GM15510 (cell line): Measurements from ENCODE around the gene C17orf78.

Experiments used
- POLR2A ChIP-seq: IDR thresholded peaks from 3 replicates; pipeline ENCODE4 v1.6.1; 2011; ENCODE audit warnings: borderline replicate concordance; ENCODE audit not compliant: insufficient read length; ENCODE audit errors: extremely low read depth

C17orf78 gene

DNA sequence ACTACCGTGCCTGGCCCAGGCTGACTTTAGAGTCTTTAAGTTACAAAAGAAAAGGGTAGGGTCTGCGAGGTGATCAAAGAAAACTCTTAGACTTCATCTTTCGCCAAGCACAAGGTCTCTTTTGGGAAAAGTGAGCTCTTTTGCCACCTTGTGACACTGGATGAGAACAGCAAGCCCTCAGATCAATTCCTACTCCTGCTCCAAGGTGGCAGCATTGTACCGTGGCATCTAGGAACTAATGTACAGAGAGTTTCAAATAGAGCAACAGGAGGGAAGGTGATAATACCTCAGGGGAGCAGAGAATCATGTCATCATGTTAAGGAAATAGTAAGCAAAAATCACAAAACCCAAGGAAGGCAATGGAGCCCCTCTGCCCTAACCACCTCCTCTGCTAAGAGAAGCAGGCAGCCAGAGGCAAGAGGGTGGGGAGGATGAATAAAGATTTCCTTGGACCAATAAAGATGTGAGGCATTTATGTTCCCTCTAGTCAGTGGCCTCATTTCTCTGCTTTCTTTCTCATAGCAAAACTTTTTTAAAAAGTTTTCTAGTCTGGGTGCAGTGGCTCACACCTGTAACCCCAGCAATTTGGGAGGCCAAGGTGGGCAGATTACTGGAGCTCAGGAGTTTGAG is 2.1 kb upstream of the C17orf78 start:
- TF ChIP-seq POLR2A, result no peak

DNA sequence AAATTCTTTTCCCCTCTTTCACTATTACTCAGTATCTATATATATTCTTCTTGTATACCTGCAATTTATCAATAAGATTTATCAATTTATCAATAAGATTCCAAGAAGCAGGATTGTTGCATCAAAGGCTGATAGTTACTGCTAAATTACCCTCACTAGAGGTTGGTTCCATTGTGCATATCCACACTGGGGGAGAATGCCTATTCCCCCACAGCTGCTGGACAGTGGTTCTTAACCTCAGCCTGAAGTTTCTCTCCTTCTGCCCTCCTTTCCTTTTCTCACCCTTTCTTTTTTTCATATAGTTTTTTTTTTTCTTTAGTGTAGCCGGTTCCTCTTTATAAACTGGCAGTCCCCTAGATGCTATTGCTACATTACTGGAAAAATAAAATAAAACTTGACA is 6.3 kb downstream of the C17orf78 start:
- no peak for TF ChIP-seq POLR2A

DNA sequence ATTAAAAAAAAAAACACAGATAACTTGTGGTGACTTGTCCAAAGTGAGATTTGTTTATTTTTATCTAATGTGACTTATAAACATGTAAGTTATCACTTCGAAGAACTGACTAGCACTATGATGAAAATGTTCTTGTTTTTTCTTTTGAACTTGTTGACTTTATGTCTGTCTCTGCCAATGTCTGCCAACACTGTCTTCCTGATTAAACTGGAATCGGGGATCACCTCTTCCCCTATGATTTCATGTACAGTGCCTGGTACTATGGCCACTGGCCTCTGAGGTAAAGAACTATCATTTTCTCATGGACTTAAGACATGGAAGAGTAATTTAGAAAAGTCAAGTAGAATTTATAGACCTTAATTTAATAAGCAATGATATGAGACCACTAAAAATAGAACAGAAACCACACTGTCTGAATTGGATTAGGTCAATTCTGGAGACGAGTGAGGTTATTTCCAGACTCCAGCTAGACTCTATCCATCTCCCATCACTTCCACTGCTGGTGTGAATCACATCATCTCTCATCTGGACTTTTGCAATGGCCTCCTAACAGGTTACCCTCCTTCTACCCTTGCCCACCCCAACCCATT is 8.9 kb downstream of the C17orf78 start:
- TF ChIP-seq POLR2A, result no peak

DNA sequence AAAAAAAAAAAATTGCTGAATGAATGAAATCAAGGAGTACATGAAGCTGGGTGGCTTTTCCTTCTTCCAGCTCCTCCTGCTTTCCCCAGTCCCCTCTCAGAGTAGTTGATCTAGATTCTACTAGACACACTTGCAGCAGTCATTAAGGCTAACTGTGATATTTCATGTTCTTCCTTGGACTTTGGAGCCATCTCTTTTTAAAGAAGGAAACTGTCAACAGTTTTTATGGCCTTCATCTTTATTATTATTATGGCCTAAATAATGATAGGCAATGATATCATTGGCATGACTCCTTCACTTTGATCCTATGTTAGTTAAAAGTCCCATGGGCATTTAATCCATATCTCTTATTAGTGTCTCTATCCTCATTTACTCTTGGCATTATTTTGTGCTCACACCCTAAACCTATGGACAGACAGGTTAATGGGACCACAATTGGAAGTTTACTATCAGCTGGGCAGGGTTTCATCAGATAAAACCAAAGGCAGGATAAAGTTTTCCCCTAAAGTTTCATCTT is 9.7 kb downstream of the C17orf78 start:
- no peak for TF ChIP-seq POLR2A

DNA sequence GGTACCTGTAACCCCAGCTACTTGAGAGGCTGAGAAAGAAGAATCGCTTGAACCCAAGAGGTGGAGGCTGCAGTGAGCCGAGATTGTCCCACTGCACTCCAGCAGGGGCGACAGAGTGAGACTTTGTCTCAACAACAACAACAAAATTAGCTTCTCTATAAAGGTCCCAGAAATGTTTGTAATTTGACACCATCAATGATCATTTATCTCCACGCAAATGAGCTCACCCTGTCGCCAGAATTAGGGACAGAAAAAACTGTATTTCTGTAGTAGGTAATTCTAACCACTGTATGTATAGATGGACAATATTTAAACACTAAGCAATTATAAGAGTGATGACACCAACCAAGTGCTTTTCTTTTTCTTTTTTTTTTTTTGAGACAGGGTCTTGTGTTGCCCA is 10.7 kb downstream of the C17orf78 start:
- no peak for TF ChIP-seq POLR2A

DNA sequence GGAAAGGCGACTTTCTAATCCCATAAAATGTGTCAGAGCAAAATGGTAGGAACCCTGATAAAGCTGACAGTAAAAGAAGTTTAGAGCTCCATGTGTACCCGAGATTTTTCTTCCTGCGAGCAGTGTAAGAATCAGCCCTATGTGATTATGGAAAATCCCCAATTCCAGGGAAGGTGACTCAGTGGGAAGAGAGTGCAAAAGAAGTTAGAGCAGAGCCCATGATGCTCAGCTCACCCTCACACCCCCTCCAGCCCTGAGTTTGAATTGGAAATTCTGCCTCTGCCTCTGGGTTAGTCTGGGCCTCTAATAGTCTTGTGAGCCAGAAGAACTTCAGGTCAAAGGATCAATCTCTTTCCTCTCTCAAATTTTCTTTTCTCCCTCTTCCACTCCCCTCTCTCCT is 12.5 kb downstream of the C17orf78 start:
- no peak for TF ChIP-seq POLR2A

DNA sequence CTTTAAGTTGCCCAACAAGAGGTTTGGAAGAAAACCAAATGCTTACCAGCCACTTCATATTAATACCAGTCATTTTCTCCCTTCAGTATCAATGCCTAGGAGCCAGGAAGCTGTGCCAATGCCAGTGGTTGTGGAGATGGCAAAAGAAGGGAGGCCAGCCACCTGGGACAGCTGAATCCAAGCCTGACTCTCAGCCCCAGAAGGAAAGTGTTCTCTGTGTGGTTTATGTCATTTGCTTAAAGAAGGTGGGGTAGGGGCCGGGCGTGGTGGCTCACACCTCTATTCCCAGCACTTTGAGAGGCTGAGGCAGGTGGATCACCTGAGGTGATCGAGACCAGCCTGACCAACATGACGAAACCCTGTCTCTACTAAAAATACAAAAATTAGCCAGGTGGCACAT is 13.4 kb downstream of the C17orf78 start:
- no peak for TF ChIP-seq POLR2A

DNA sequence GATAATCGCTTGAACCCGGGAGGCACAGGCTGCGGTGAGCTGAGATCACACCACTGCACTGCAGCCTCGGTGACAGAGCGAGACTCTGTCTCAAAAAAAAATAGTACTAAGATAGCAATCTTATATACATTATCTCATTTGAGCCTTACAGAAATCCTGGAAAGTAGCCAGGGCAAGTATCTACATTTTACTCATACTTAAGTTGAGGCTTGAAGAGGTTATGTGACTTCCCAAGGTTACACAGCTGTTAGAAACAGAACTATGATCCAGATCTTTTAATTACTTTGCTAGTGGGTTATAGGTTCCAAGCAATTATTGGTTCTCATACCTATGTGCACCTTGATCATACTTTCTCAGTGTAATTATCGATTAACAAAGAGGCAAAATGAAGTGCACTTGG is 15.4 kb downstream of the C17orf78 start:
- TF ChIP-seq POLR2A, result no peak

DNA sequence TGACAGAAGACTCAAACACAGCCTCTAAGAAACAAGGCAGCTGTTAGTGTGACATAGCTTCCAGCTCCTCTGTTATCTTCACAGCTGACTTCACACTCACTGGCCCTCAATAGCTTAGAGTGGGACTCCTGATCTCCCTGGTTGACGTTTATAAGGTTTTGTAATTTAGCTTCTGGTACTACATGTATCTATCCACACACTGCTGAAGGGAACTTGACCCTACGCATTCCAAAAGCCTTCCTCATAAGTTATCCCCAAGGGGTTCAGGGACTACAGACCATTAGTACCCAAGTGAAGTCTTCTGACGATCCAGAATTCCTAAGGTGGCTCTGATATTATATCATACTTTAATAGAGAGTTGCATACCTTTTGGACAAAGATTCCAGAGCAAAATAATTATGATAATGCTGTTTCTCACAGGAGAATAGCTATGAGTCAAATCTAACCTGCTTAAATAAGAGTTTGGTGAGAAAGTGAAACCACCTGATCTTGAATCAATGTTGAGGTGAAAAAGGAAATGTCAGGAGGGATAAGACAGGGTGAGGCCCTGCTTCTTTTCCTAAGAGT is 16.3 kb downstream of the C17orf78 start:
- no peak for TF ChIP-seq POLR2A

DNA sequence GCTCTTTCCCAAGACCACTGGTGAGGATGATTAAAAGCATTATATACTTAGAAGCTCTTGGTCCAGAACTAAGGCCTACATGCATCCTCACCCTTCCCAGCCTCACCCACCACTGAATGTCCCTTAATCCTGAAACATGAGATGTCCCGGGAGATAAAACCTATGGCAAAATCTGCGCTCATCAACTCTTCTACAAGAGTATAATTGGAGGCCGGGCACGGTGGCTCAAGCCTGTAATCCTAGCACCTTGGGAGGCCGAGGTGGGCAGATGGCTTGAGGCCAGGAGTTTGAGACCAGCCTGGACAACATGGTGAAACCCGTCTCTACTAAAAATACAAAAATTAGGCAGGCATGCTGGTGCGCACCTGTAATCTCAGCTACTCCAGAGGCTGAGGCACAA is 17.6 kb downstream of the C17orf78 start:
- TF ChIP-seq POLR2A, result no peak

DNA sequence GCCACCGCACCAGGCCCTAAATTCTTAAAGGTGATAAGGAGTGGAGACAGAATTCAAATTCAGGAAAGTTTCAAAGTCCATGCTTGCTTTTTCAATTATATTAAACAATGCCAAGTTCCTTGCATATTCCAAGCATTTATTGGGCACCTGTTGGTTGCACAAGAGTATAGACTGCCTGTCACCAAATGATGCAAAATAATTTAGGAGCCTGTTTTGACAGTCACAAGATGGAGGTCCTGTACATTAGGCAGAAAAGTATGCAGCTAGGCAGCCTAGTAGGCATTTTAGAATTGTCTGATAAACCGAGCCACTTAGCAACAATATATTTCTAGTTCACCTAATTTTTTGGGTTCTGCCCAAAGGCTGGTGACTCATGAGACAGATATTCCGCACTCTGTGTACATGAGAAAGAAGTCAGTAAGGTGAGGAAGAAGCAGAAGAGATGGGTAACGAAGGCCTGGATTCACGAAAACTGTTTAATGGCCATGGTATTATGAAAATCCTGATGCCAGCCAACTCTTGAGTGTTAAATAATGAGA is 23.5 kb downstream of the C17orf78 start:
- no peak for TF ChIP-seq POLR2A

DNA sequence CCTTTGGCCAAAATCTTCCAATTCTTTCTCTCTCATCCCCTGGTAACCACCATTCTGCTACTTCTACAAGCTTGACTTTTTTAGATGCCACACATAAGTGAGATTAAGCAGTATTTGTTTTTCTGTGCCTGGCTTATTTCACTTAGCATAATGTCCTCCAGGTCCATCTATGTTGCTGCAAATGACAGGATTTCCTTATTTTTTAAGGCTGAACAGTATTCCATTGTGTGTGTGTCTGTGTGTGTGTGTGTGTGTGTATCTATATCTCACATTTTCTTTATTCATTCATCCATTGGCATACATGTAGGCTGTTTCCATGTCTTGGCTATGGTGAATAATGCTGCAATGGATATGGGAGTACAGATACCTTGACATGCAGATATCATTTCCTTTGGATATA is 24.7 kb downstream of the C17orf78 start:
- TF ChIP-seq POLR2A, result no peak

DNA sequence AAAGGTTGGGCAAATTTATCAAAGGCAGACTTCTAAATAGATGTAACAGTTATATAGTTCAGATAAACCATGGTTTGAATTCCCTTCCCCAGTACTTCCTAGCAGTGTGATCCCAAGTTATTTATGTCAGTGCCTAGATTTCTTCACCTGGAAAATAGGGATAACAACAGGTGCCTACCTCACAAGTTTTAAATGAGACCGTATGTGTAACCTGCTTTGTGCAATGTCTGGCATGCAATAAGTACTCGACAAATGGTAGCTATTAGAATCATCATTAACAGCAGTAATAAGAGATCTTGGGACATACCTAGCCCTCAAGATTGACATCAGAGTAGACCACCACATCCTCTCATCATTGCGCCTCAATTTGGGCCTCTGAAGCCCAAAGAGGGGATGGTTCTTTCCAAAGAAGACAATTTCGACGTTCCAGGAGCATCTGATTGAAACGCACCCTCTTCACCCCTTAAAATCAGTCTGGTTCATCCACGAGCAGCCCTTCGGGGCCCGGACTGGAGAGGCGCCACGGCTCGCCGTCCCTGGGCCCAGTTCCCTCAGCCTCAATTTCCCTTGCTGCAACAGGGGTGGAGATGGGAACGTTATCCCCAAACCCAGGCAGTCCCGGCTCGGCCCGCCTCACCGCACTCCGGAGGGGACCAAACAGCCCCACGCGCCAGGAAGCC is 30.3 kb downstream of the C17orf78 start:
- TF ChIP-seq POLR2A, result no peak

DNA sequence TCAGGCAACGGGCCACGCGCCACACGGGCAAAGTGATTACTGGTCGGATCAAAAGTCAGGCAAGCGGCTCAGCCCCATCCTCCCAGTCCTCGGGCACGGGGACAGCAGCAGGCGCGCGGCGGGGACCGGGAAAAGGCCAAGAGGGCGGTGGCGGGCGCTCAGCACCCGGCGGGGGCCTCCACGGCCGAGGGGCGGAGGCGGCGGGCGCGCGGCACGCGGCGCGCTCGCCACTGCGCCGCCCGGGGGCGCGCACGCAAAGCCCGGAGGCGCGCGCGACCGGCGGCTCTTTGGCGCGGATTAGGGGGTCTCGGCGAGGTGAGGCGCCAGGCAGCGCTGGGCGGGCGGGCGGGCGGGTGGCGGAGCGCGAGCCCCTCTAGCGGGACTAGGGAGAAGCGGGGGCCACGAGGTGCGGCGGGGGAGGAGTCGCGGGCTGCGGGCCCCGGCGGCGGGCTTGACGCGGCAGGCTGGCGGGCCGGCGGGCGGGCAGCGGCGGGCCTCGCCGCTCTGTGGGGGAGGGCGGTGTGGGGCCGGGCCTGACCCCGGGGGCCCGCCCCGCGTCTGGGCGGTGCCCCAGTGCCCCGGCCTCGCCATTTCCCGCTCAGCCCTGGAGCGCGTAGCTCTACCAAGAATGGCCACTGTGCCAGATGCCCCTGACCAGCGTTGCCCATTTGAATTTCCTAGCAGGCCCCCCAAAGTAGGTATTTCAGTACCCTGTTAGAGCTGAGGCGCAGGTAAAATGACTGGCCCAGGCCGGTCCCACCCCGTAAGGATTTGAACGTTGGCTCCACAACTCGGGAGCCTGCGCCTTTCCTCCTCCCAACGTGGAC is 31.1 kb downstream of the C17orf78 start, which contains the start of the genes ACACA and TADA2A:
Gene ACACA, minus strand, starts transcription at position 202 of the 827 bp plus-strand sequence. CDS start 537 bp downstream, outside the sequence.
Gene TADA2A, plus strand, starts transcription at position 252 of the 827 bp plus-strand sequence. CDS start 4,480 bp downstream, outside the sequence.
- TF ChIP-seq POLR2A, result peak; percentile 89

DNA sequence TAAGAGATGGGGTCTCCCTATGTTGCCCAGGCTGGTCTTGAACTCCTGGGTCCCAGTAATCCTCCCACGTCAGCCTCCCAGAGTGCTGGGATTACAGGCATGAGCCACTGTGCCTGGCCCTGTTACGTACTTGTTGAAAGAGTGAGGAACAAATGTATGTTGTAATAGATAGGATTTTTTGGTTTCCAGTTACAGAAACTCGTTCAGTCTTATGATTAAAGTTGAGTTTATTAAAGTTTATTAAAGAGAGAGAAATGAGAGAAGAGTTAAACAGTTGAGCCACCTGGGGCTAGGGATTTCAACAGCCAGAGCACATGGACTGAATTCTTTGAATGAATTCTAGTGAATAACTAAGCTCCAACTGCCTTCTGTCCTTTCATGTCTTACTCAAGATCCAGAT is 34.6 kb downstream of the C17orf78 start:
- TF ChIP-seq POLR2A, result no peak

DNA sequence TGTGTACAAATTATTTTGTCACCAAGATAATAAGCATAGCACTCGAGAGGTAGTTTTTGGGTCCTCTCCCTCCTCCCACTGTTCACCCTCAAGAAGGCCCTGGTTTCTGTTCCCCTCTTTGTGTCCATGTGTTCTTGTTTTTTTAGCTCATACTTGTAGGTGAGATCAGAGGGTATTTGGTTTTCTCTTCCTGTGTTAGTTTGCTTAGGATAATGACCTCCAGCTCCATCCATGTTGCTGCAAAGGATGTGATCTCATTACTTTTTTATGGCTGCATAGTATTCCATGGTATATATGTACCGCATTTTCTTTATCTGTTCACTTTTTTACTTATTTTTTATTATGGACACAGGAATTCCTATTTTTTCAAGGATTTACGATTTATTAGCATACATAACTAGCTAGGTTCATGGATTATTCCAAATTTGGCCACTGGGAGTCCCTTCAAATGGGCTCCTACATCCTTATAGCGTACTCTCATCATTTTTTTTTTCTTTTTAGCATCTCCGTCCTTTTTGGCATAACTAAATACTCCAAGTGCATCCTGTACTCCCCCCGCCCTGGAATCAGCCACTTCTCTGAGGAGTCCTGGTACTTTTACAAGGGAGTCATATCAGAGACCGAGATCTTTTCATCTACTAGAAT is 38.2 kb downstream of the C17orf78 start:
- TF ChIP-seq POLR2A, result no peak
